Choroid plexus epithelial cell (primary cell): ENCODE measurements around the gene RNF215.
"Not testable (repeated sequence)": the region's sequence is repeated elsewhere in the genome, so short reads cannot be mapped to it uniquely, and the experiment has no call there.

ENCODE experiments used
- DNase-seq: peaks from one replicate; pipeline ENCODE4 v3.0.0-alpha.2; 2010; ENCODE audit warnings: low read depth
- H3K4me3 ChIP-seq: 2 replicates; pipeline ENCODE4 v1.5.1; 2011; ENCODE audit warnings: low read depth, mild to moderate bottlenecking, control low read depth, low read length, moderate library complexity
- TF ChIP-seq, protein P1 (sequence below): conservative IDR thresholded peaks from 2 replicates; pipeline ENCODE4 v1.5.1; 2011; ENCODE audit warnings: low read depth, mild to moderate bottlenecking, control low read depth, inconsistent platforms, low read length, moderate library complexity

The RNF215 gene

DNA sequence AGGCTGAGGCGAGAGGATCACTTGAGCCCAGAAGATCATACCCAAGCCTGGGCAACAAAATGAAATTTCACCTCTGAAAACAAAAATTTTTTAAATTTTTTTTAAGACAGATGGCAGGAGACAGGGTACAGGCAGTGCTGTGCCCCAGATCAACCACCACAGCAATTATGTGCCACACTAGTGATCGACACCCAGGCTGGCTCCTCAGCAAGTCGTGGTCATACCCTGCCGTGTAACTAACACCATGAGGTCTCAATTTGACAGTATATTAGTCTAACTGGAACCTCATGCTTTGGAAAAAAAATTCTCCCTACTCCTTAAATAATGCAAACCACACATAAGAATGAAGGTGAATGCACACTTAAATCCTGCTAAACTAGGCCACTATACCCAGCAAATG lies 38.8 kb downstream of the RNF215 start:
- TF ChIP-seq, protein P1, sequence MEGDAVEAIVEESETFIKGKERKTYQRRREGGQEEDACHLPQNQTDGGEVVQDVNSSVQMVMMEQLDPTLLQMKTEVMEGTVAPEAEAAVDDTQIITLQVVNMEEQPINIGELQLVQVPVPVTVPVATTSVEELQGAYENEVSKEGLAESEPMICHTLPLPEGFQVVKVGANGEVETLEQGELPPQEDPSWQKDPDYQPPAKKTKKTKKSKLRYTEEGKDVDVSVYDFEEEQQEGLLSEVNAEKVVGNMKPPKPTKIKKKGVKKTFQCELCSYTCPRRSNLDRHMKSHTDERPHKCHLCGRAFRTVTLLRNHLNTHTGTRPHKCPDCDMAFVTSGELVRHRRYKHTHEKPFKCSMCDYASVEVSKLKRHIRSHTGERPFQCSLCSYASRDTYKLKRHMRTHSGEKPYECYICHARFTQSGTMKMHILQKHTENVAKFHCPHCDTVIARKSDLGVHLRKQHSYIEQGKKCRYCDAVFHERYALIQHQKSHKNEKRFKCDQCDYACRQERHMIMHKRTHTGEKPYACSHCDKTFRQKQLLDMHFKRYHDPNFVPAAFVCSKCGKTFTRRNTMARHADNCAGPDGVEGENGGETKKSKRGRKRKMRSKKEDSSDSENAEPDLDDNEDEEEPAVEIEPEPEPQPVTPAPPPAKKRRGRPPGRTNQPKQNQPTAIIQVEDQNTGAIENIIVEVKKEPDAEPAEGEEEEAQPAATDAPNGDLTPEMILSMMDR, result no peak
- no peak overlapping the region for H3K4me3 ChIP-seq
- DNase-seq, result no peak

DNA sequence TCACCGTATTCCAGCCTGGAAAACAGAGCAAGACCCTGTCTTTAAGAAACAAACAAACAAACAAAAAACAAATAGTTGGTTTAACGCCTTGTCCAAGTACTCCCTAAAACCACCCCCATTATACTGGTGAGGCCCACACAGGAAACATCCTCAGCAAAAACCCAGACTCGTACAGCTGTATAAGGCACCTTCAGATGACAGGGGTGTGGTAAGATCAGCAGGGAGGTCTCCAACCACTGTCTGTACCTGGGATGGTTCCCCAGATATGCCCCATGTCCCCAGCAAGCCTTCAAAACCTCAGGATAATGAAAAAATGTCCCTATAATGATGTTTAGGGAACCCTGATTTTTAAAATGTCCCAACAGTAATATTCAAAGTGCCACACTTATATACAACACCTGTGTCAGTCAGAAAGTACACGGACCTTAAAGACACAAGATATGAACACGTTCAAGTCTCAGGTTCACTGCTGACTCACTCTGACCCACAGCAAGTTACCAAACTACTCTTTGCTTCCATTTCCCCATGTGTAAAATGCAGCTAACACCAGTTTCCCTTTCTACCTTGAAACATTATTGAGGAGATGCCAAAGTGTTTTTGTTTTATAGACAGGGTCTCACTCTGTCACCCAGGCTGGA lies 39.8 kb downstream of the RNF215 start:
- no peak for DNase-seq
- no peak overlapping the region for H3K4me3 ChIP-seq
- TF ChIP-seq, protein P1, result no peak

DNA sequence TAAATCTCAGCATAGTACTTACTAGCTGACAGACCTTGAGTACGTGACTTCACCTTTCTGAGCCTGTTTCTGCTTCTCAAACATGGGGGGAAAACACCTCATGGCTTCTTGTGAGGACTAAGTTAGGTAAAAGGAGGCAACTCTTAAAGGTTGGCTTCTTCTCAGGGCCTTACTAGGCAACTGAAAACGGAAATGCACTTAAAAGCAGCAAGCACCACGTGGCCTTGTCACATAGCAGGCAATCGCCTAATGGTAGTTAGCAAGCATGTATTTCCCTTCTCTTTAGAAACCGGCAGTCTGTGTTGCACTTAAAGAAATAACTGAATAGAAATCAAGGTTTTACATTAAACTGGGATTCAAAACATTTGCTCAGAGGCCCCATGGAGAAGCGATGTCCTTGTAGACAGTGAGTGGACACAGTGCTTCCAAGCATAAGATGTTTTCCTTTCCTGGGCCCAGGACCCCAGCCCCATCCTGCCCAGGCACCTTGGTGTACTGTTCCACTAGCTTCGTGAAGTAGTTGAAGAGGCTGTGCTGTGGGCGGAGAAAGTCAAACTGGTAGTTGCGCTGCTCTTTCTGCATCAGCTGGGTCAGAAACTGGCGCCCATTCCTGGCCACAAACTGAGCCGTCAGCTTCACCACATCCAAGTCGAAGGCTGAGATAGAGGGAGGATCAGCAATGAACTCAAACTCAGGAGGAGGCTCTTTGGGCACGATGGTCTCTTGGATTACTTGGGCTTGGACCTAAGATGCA lies 42.6 kb downstream of the RNF215 start:
- TF ChIP-seq, protein P1, result no peak
- H3K4me3 ChIP-seq, result no peak overlapping the region
- no peak for DNase-seq

DNA sequence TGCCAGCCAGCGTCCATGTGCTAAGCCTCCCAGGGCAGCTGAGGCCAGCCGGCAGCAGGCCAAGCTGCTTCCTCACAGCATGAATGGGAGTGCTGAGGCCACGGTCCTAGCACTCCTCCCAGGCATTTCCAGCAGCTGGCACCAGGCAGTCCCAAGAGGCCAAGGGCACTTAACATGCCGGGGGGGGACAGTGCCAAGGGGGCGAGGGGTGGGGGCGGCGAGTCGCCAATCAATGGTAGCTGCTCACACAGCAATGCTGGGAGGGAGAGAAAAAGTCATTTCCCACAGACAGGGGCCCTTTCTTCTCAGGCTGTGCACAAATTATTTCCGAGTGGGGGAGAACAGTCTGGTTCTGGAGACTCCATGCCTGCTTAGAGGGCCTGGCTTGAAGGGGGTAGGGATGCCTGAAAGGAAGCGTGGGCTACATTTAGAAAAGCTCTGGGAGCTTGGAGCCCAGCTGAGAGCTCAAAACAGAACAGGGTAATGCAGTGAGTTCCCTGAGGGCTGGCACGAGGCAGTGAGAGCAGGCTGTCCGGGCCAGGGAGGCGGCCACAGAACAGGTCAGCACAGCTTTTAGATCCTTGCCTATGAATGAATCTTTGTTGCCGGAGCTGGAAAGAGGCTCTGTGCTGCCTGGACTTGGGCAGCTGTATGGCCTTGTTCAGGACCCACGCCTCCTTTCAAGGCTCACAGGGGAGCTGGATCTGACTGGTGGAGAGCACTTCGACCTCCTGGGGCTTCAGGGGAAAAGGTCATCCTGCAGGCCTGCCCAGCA lies 46.1 kb downstream of the RNF215 start:
- no peak overlapping the region for H3K4me3 ChIP-seq
- DNase-seq, result no peak
- TF ChIP-seq, protein P1, result no peak

DNA sequence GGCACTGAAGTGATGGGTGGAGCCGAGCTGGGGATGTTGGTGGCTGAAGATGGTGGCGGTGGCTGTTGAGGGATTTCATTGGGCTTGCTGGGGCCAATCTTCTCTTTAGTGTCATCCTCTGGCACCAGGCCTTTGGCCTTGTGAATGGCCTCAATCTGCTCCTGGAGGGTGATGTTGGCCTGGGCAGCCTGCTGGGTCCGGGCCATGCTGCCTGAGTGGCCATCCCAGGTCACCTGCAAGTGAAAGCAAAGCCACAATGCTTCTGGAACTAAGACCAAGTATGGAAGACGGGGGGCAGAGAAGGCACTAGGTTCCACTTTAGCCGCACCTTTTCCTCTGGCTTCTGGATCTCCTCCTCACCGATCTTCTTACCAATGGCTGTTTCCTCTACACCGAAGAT lies 48.4 kb downstream of the RNF215 start:
- TF ChIP-seq, protein P1, result no peak
- no peak for DNase-seq

DNA sequence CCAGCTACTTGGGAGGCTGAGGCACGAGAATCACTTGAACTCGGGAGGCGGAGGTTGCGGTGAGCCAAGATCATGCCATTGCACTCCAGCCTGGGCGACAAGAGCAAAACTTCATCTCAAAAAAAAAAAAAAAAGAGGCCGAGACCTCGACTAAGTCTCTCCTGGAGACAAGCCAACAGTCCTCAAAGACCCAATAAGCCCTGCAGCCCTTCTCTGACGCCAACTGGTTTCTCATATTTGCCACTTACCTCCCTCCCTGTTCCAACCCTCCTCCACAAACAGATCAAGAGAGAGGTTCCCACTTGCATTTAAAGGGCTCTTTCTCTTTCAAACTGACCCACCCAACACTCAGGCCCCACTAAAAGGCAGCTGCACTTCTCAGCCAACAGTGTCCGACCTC lies 48.9 kb downstream of the RNF215 start:
- not testable (repeated sequence) for DNase-seq, H3K4me3 ChIP-seq

More for the DNA sequence above, 48.4 kb downstream of the RNF215 start:
- no peak overlapping the region for H3K4me3 ChIP-seq

DNA sequence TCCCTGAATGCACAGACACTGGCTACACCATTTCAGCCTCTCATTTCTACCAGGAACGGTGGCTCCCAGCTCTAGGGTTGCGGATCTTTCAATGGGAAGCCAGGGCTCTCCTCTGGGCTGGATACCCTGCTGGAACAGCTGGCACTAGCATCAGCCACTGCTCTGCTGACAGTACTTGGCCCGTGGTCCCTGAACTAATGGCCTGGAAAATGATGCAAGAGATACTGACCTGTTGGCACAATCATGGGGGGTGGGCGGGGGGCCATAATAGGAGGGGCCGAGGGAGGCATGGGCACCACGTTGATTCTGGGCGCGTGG lies 49.8 kb downstream of the RNF215 start:
- TF ChIP-seq, protein P1, result no peak
- no peak overlapping the region for H3K4me3 ChIP-seq
- no peak for DNase-seq
